ENCODE data around the gene ZNF106.
A peak's percentile ranks its signal among the peaks of the same experiment; 100 is the strongest.

The ZNF106 gene

DNA sequence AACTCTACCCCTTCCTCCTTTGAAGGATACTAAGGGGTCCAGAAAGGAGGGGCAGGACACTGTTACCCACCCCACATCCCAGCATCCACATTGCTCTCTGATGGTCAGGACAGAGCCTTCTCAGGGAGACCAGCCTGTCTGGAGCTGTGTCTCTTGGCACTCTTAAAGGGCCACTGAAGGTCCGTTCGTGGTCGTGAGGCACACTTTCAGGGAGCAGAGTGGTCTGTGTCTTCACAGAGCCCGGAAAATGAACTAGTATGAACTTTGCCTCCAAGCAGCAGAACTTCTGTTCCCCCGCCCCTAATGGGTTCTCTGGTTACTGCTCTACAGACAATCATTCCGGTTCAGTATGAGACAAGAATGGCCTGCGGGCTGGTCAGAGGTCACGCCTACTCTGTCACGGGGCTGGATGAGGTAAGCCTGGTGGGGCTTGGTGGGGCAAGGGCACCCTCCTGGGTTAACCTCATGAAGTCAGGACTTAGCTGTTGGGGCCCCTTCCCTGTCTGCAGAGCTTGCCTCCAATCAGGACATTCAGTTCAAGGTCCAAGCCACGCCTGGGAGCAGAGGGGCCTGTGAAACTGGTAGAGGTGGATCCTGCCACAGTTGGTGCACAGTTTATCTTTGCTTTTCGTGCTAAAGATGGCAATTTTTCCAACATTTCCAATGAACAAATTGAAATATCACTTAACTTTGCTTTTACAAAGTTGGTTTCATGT, 98.5 kb downstream of the ZNF106 start:
- H3K4me3 ChIP-seq (ENCODE audit: low read depth, low read length): no peak overlapping the region
- DNase-seq (ENCODE audit: low read depth): no peak
- TF ChIP-seq, protein P1, sequence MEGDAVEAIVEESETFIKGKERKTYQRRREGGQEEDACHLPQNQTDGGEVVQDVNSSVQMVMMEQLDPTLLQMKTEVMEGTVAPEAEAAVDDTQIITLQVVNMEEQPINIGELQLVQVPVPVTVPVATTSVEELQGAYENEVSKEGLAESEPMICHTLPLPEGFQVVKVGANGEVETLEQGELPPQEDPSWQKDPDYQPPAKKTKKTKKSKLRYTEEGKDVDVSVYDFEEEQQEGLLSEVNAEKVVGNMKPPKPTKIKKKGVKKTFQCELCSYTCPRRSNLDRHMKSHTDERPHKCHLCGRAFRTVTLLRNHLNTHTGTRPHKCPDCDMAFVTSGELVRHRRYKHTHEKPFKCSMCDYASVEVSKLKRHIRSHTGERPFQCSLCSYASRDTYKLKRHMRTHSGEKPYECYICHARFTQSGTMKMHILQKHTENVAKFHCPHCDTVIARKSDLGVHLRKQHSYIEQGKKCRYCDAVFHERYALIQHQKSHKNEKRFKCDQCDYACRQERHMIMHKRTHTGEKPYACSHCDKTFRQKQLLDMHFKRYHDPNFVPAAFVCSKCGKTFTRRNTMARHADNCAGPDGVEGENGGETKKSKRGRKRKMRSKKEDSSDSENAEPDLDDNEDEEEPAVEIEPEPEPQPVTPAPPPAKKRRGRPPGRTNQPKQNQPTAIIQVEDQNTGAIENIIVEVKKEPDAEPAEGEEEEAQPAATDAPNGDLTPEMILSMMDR (IDR thresholded peaks at IDR 0.05; ENCODE audit: control insufficient read depth, extremely low read depth, insufficient read depth): no peak

DNA sequence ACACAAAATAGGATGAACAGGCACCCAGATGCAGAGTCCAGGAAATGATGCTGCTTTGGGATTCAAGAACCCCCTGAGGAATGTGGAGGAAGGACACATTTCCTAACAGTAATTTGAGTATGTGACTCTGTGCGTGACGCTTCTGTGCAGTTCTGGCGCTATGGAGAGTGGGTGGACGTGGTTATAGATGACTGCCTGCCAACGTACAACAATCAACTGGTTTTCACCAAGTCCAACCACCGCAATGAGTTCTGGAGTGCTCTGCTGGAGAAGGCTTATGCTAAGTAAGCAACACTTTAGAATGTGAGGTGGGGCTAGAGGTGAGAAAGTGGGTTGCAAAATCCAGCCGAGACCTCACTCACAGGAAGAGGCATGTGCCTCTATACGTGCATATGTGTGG, 103.3 kb downstream of the ZNF106 start:
- DNase-seq (ENCODE audit: low read depth): no peak
- TF ChIP-seq, protein P1 (IDR thresholded peaks at IDR 0.05; ENCODE audit: control insufficient read depth, extremely low read depth, insufficient read depth): no peak
- no peak overlapping the region for H3K4me3 ChIP-seq (ENCODE audit: low read depth, low read length)

DNA sequence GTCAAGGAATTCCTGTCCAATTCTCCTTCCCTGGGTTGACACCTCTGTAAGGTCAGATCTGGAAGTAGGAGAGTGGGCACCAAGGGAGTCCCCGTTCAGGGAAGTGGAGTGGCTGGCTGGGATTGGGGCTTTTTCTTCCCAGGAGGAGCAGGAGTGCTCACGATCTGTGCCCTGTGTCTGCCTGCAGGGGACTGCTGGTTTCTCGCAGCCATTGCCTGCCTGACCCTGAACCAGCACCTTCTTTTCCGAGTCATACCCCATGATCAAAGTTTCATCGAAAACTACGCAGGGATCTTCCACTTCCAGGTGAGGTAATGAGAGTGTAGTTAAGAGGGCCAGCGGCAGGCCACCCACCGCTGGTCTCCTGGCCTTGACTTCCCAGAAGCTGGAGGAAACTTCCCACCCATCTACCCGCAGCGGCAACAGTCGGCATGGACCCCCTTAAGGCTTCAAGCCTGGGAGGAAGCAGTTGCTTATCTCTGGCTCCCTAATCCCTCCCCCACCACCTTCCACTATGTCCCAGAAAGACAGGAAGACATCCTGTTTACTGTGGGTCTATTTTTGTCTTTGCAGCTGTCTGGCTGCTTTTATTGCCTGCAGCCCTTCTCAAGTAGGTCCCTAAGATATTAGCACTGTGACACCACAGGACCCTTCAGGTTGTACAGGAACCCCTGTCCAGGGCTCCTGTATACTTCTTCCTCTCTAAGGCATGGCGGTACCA, 104.8 kb downstream of the ZNF106 start:
- DNase-seq (ENCODE audit: low read depth): no peak
- H3K4me3 ChIP-seq (ENCODE audit: low read depth, low read length): no peak overlapping the region

DNA sequence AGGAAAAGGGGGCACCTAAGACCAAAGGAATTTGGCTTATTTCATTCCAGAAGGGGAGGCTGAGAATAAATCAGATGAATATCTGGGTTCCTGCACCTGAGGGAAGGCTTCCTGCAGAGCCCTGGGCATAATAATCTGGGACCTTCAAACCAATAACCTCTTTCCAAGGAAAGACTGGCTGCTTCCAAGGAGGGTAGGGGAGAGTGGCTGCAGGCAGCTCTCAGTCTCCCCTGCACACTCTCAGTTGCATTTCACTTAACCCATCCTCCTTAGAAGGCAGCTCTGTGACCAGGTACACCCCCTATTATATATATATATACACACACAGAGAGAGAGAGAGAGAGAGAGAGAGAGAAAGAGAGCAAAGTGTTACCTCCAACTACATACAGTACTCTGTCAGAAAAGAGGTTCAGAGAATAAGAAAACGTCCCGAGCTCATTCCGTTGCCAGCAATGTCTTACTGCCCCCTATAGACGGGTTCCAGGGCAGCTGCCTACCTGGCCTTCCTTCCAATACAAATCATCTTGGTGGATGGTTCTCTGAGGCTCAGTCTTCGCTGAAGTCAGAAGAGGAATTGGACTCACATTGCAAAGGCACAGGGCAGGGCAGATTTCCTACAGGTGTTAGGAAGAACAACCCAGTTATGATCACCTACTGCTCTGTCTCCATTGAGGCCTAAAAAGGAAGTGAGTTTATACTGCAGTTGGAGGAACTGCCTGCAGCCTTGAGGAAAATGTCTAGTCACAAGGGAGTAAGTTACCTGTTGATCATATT, 105.5 kb downstream of the ZNF106 start:
- no peak overlapping the region for H3K4me3 ChIP-seq (ENCODE audit: low read depth, low read length)
- TF ChIP-seq, protein P1 (IDR thresholded peaks at IDR 0.05; ENCODE audit: control insufficient read depth, extremely low read depth, insufficient read depth): peak; percentile 88
- peak; percentile 40 for DNase-seq (ENCODE audit: low read depth)

More for the DNA sequence above, 104.8 kb downstream of the ZNF106 start:
- TF ChIP-seq, protein P1 (IDR thresholded peaks at IDR 0.05; ENCODE audit: control insufficient read depth, extremely low read depth, insufficient read depth): no peak

DNA sequence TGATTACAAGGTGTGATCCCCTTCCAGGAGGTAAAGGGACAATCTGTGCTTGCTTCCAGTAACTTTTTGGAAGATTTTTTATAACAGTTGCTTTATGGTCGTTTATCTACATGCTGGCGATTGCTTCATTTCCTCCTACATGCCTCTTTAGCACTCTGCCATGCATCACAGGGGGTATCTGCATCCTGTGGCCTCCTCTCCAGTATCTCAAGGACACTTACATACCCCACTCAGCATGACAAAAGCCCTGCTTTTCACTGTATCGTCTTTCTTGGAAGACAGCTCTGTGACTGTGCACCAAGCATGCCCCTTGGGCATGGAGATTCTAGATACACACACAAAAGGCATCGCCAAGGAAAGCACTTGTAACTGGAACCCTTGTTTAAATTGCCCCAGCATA, 106.3 kb downstream of the ZNF106 start:
- TF ChIP-seq, protein P1 (IDR thresholded peaks at IDR 0.05; ENCODE audit: control insufficient read depth, extremely low read depth, insufficient read depth): no peak
- no peak for DNase-seq (ENCODE audit: low read depth)
- no peak overlapping the region for H3K4me3 ChIP-seq (ENCODE audit: low read depth, low read length)

DNA sequence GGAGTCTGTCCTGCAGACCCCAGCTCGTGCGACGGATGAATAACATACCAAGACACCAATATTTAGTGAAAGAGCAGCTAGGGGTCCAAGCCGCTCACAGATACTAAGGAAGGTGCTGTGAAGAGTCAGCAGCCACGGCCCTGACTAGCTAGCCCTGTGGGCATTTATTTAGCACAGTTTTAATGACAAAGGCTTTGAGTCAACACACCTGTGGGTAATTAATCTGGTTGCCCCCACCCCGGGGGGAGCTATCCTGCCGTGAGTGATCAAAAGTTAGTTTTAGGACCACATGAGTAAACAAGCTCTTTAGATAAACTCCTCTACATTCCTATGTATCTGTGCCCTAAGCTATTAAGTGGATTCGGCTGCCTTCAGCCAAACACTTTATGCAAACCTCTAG, 112.9 kb downstream of the ZNF106 start:
- no peak for DNase-seq (ENCODE audit: low read depth)
- H3K4me3 ChIP-seq (ENCODE audit: low read depth, low read length): no peak overlapping the region
- TF ChIP-seq, protein P1 (IDR thresholded peaks at IDR 0.05; ENCODE audit: control insufficient read depth, extremely low read depth, insufficient read depth): no peak

Measured in LNCaP clone FGC (cell line).